Activated naive CD8-positive, alpha-beta T cell treated with anti-CD3 and anti-CD28 coated beads, Interleukin-2, amount 50 U/mL, for 16 hours (primary cell): ENCODE data around the gene OR2AK2.

Experiments used
- DNase-seq: peaks from one replicate; pipeline ENCODE4 v3.0.0-alpha.2; 2020; ENCODE audit warnings: low read depth, low spot score

OR2AK2 gene

GRCh38 chr1:247964933-247965332 lies at the start of gene OR2AK2:
OR2AK2 (plus strand) TSS chr1:247965233; CDS start chr1:247965377, 144 bp downstream.
- DNase-seq, result no peak

GRCh38 chr1:247919952-247920351 lies 45.1 kb upstream of the OR2AK2 start, which contains the start of gene OR2T8:
OR2T8 (plus strand) TSS chr1:247920252; CDS start chr1:247921018, 766 bp downstream.
- no peak for DNase-seq

GRCh38 chr1:247923941-247924340 lies 41.1 kb upstream of the OR2AK2 start:
- no peak for DNase-seq

GRCh38 chr1:247924868-247925267 lies 40.2 kb upstream of the OR2AK2 start, which contains the start of gene OR2AJ1:
OR2AJ1 (plus strand) TSS chr1:247924889; CDS start chr1:247933769, 8,880 bp downstream.
- no peak for DNase-seq

- no peak for DNase-seq
These were observed 31.0 kb upstream of the OR2AK2 start for GRCh38 chr1:247933989-247934388.

GRCh38 chr1:247935781-247936180 lies 29.3 kb upstream of the OR2AK2 start:
- DNase-seq, result no peak

GRCh38 chr1:247936415-247936814 lies 28.6 kb upstream of the OR2AK2 start:
- no peak for DNase-seq

- DNase-seq, result peak; percentile 29
These were observed 27.9 kb upstream of the OR2AK2 start for GRCh38 chr1:247936965-247937734.

- no peak for DNase-seq
These were observed 22.4 kb upstream of the OR2AK2 start for GRCh38 chr1:247942624-247943023.

GRCh38 chr1:247948558-247948957 lies 16.5 kb upstream of the OR2AK2 start, which contains the start of gene OR2L8:
OR2L8 (plus strand) TSS chr1:247948858; CDS start chr1:247948858, 0 bp downstream.
- no peak for DNase-seq

- no peak for DNase-seq
These were observed 11.6 kb upstream of the OR2AK2 start for GRCh38 chr1:247953408-247953807.

- no peak for DNase-seq
These were observed 3.2 kb upstream of the OR2AK2 start for GRCh38 chr1:247961791-247962190.

- DNase-seq, result no peak
These were observed 2.0 kb upstream of the OR2AK2 start for GRCh38 chr1:247962911-247963588.

- no peak for DNase-seq
These were observed 1.6 kb downstream of the OR2AK2 start for GRCh38 chr1:247966532-247967204.

- no peak for DNase-seq
These were observed 28.0 kb downstream of the OR2AK2 start for GRCh38 chr1:247992986-247993385.

GRCh38 chr1:247998811-247999210 lies 33.8 kb downstream of the OR2AK2 start:
- DNase-seq, result no peak

GRCh38 chr1:248000169-248000568 lies 35.1 kb downstream of the OR2AK2 start:
- DNase-seq, result no peak

- no peak for DNase-seq
These were observed 42.7 kb downstream of the OR2AK2 start for GRCh38 chr1:248007778-248008177.

GRCh38 chr1:248009681-248010080 lies 44.6 kb downstream of the OR2AK2 start:
- DNase-seq, result no peak

GRCh38 chr1:248013229-248013710 lies 48.2 kb downstream of the OR2AK2 start, which contains the start of gene OR2L5:
OR2L5 (plus strand) TSS chr1:248013660; CDS start chr1:248021948, 8,288 bp downstream.
- no peak for DNase-seq

GRCh38 chr1:248015803-248016202 lies 50.8 kb downstream of the OR2AK2 start:
- DNase-seq, result no peak
